Measurements from ENCODE around the gene RPL12.

Gene RPL12

DNA sequence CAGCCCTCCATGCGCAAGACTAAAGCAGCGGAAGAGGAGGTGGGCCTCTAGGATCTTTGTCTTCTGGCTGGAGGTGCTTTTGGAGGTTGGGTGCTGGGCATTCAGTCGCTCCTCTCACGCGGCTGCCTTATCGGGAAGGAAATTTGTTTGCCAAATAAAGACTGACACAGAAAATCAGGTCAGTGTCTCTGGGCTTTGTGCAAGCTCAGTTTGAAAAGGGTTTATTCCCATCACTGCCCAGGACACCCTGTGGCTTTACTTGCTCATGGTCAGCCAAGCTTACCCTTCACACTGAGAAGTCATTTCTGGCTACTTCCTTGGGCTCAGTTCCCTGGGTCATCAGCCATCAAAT is 43.7 kb downstream of the RPL12 start:
- Mint-ChIP-seq H3K36me3 (no peaks in the 10 kb centered on the region), H3K9me3 (no peaks in the 10 kb centered on the region), H3K4me3 (no peak overlapping the region), H3K27ac (no peak overlapping the region), H3K4me1 (no peaks in the 10 kb centered on the region)
- ATAC-seq (no peak), DNase-seq (ENCODE audit: low spot score in 2 of 2) (no peak)

DNA sequence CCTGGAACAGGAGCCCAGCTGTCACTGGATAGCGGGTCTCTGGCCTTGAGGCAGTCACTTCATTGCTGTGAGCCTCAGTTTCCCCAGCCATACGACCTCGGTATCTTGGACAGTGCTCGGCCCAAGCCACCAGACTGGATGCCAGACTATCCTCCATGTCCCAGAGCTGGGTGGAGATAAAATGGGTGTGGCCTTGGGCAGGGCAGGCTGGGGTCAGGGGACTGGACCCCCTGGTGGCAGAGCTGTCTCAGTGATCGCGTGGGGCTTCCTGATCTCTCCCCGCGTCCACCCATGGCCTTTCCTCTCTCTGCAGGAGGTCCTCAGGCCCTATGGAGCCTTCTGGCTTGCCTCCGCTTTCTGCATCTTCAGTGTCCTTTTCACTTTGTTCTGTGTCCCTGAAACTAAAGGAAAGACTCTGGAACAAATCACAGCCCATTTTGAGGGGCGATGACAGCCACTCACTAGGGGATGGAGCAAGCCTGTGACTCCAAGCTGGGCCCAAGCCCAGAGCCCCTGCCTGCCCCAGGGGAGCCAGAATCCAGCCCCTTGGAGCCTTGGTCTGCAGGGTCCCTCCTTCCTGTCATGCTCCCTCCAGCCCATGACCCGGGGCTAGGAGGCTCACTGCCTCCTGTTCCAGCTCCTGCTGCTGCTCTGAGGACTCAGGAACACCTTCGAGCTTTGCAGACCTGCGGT is 44.3 kb downstream of the RPL12 start:
- H3K27ac Mint-ChIP-seq = no peak overlapping the region
- H3K9me3 Mint-ChIP-seq = no peaks in the 10 kb centered on the region
- no peaks in the 10 kb centered on the region for H3K4me1 Mint-ChIP-seq
- ATAC-seq (no peak), DNase-seq (ENCODE audit: low spot score in 2 of 2) (no peak)
- no peaks in the 10 kb centered on the region for H3K36me3 Mint-ChIP-seq
- no peak overlapping the region for H3K4me3 Mint-ChIP-seq

- no peak for ATAC-seq
These were observed 45.7 kb downstream of the RPL12 start for GRCh38 chr9:127405344-127406125.

GRCh38 chr9:127404631-127405030 is 46.6 kb downstream of the RPL12 start:
- Mint-ChIP-seq H3K4me3 (no peak overlapping the region), H3K27ac (no peak overlapping the region), H3K9me3 (no peaks in the 10 kb centered on the region), H3K36me3 (peaks cover 6% of the 10 kb centered on the region), H3K4me1 (no peaks in the 10 kb centered on the region)
- DNase-seq (ENCODE audit: low spot score in 2 of 2) (no peak), ATAC-seq (no peak)

More at GRCh38 chr9:127405344-127406125, 45.7 kb downstream of the RPL12 start:
- H3K27ac Mint-ChIP-seq = no peak overlapping the region
- H3K4me3 Mint-ChIP-seq = no peak overlapping the region
- DNase-seq (ENCODE audit: low spot score in 2 of 2) = no peak
- peaks cover 2% of the 10 kb centered on the region for H3K36me3 Mint-ChIP-seq
- H3K9me3 Mint-ChIP-seq = no peaks in the 10 kb centered on the region
- H3K4me1 Mint-ChIP-seq = no peaks in the 10 kb centered on the region

DNA sequence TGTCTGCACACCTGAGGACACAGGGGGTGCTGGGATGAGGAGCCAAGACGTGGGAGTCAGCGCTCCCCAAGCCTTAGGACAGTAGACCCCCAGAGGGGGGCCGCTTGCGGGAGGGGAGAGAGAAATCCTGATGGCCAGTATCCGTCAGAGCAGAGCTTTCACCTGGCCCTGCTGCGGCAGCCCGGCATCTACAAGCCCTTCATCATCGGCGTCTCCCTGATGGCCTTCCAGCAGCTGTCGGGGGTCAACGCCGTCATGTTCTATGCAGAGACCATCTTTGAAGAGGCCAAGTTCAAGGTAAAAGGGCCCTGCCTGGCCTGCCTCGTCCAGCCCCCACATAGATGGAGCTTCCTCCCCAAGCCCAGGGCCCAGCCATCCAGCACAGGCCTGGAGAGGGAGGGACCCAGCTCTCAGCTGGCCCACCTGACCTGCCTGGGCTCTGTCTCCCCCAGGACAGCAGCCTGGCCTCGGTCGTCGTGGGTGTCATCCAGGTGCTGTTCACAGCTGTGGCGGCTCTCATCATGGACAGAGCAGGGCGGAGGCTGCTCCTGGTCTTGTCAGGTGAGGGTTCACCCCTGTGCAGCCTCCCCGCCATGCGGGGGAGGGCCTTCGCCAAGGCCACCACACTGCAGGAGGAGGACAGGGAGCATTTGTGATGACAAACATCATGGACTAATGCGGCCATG is 47.6 kb downstream of the RPL12 start:
- H3K4me3 Mint-ChIP-seq = no peak overlapping the region
- no peaks in the 10 kb centered on the region for H3K9me3 Mint-ChIP-seq
- H3K36me3 Mint-ChIP-seq = peaks cover 6% of the 10 kb centered on the region
- peaks cover 1% of the 10 kb centered on the region for H3K4me1 Mint-ChIP-seq
- DNase-seq (ENCODE audit: low spot score in 2 of 2) (no peak), ATAC-seq (no peak)
- no peak overlapping the region for H3K27ac Mint-ChIP-seq

DNA sequence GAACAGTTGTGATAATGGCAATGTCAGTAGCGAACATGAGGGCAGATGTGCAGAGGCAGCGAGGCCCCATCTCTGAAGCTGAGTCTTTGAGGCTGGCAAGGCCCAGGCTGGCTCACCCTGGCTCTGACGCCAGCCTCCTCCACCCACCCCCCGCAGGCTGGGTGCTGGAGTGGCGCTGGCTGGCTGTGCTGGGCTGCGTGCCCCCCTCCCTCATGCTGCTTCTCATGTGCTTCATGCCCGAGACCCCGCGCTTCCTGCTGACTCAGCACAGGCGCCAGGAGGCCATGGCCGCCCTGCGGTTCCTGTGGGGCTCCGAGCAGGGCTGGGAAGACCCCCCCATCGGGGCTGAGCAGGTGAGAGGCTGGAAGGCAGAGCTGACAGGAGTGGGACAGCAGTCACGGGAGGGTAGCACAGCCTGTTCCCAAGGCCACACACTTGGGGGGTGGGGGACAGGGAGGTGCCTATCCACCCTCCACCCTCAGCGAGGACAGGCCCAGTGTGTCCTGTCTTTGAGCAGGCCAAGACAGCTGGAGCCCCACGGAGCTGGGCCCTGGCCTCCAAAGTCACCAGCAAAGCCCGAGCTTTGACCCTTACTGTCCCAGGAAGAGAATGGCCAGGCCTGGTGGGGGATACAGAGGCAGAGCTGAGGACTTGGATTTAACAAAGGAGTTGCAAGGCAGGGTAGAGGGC is 48.7 kb downstream of the RPL12 start:
- H3K27ac Mint-ChIP-seq = no peak overlapping the region
- ATAC-seq (no peak), DNase-seq (ENCODE audit: low spot score in 2 of 2) (no peak)
- H3K9me3 Mint-ChIP-seq = no peaks in the 10 kb centered on the region
- no peak overlapping the region for H3K4me3 Mint-ChIP-seq
- H3K36me3 Mint-ChIP-seq = peaks cover 6% of the 10 kb centered on the region
- peaks cover 9% of the 10 kb centered on the region for H3K4me1 Mint-ChIP-seq

DNA sequence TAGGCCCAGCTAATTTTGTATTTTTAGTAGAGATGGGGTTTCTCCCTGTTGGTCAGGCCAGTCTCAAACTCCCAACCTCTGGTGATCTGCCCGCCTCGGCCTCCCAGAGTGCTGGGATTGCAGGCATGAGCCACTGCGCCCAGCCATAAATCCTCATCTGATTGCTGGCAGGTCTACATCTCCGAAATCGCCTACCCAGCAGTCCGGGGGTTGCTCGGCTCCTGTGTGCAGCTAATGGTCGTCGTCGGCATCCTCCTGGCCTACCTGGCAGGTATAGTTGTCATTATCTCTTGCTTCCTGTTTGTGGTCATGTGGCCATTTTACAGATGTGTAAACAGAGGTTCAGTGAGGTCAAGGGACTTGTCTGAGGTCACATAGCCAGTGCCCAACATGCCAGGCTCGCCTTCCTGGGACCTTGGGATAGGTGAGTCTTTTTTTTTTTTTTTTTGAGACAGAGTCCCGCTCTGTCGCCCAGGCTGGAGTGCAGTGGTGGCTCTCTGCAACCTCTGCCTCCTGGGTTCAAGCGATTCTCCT is 51.4 kb downstream of the RPL12 start:
- Mint-ChIP-seq H3K4me1 (peaks cover 23% of the 10 kb centered on the region), H3K4me3 (no peak overlapping the region), H3K27ac (no peak overlapping the region), H3K36me3 (peaks cover 10% of the 10 kb centered on the region), H3K9me3 (no peaks in the 10 kb centered on the region)
- ATAC-seq = no peak
- DNase-seq (ENCODE audit: low spot score in 2 of 2) = no peak

- no peak for DNase-seq (ENCODE audit: low spot score in 2 of 2)
- ATAC-seq = no peak
- H3K4me1 Mint-ChIP-seq = peaks cover 23% of the 10 kb centered on the region
- peak overlapping the region; percentile 79 for H3K4me3 Mint-ChIP-seq
- no peaks in the 10 kb centered on the region for H3K9me3 Mint-ChIP-seq
- H3K36me3 Mint-ChIP-seq = peaks cover 10% of the 10 kb centered on the region
- H3K27ac Mint-ChIP-seq = peak overlapping the region; percentile 68
These were observed 52.3 kb downstream of the RPL12 start for GRCh38 chr9:127398715-127399400.

- ATAC-seq = no peak
- H3K36me3 Mint-ChIP-seq = peaks cover 10% of the 10 kb centered on the region
- no peak for DNase-seq (ENCODE audit: low spot score in 2 of 2)
- peak overlapping the region; percentile 79 for H3K4me3 Mint-ChIP-seq
- H3K9me3 Mint-ChIP-seq = no peaks in the 10 kb centered on the region
- H3K4me1 Mint-ChIP-seq = peaks cover 23% of the 10 kb centered on the region
- peak overlapping the region; percentile 68 for H3K27ac Mint-ChIP-seq
These were observed 52.9 kb downstream of the RPL12 start for GRCh38 chr9:127398275-127398647.

Data from stimulated activated effector memory CD8-positive, alpha-beta T cell treated with anti-CD3 and anti-CD28 coated beads, Interleukin-12 subunit alpha, Interleukin-12 subunit beta, amount 100 ng/mL, for 72 hours (primary cell).